Activated T-cell treated with anti-CD3 and anti-CD28 coated beads for 4 hours (primary cell): ENCODE data around the gene IFT20.
A peak's percentile ranks its signal among the peaks of the same experiment; 100 is the strongest.

Experiments
- DNase-seq: peaks from one replicate; pipeline ENCODE4 v3.0.0-alpha.2; 2020

Gene IFT20

GRCh38 chr17:28334666-28335200 lies 539 bp downstream of the IFT20 start:
- no peak for DNase-seq

- no peak for DNase-seq
Observed at GRCh38 chr17:28334171-28334570, 1.1 kb downstream of the IFT20 start.

- DNase-seq, result no peak
Observed at GRCh38 chr17:28333083-28333746, 2.1 kb downstream of the IFT20 start.

- no peak for DNase-seq
Observed at GRCh38 chr17:28331891-28332420, 3.3 kb downstream of the IFT20 start.

GRCh38 chr17:28330671-28331070 lies 4.6 kb downstream of the IFT20 start:
- DNase-seq, result no peak

- DNase-seq, result no peak
Observed at GRCh38 chr17:28328325-28328724, 6.9 kb downstream of the IFT20 start.

GRCh38 chr17:28327709-28328108 lies 7.6 kb downstream of the IFT20 start:
- no peak for DNase-seq

- DNase-seq, result no peak
Observed at GRCh38 chr17:28327031-28327607, 8.2 kb downstream of the IFT20 start.

- DNase-seq, result no peak
Observed at GRCh38 chr17:28326114-28326513, 9.2 kb downstream of the IFT20 start.

GRCh38 chr17:28325211-28325610 lies 10.1 kb downstream of the IFT20 start:
- DNase-seq, result no peak

GRCh38 chr17:28324781-28325180 lies 10.5 kb downstream of the IFT20 start:
- no peak for DNase-seq

GRCh38 chr17:28324267-28324745 lies 11.0 kb downstream of the IFT20 start:
- no peak for DNase-seq

- DNase-seq, result no peak
Observed at GRCh38 chr17:28320215-28321061, 14.8 kb downstream of the IFT20 start.

GRCh38 chr17:28319598-28319935 lies 15.7 kb downstream of the IFT20 start:
- DNase-seq, result no peak

- DNase-seq, result peak; percentile 91
Observed at GRCh38 chr17:28318759-28319597, 16.3 kb downstream of the IFT20 start, which contains the start of gene TMEM97. Gene TMEM97, plus strand, starts transcription at chr17:28319200. Its CDS starts 40 bp downstream, at chr17:28319240.

- no peak for DNase-seq
Observed at GRCh38 chr17:28317966-28318758, 17.1 kb downstream of the IFT20 start.

- DNase-seq, result no peak
Observed at GRCh38 chr17:28317099-28317965, 17.9 kb downstream of the IFT20 start.

- DNase-seq, result no peak
Observed at GRCh38 chr17:28315846-28316705, 19.2 kb downstream of the IFT20 start.

- DNase-seq, result no peak
Observed at GRCh38 chr17:28313841-28314240, 21.4 kb downstream of the IFT20 start.
